IgD-negative memory B cell (primary cell): ENCODE results near the gene ZNF425. TPM values are rescaled to one million over a fixed set of nuclear protein-coding genes. Genes with fewer than 3 reads are reported as not detected.
A peak's percentile ranks its signal among the peaks of the same experiment; 100 is the strongest.
"Not testable (repeated sequence)": the region's sequence is repeated elsewhere in the genome, so short reads cannot be mapped to it uniquely, and the experiment has no call there.

Source experiments
- H3K27ac Mint-ChIP-seq, 3 donors: one replicate each; pipeline ENCODE4 v1.8.0; 2020 to 2022; ENCODE audit warnings: mild to moderate bottlenecking in 3 of 3, mixed read lengths in 3 of 3, moderate library complexity in 1 of 3
- H3K27me3 Mint-ChIP-seq: one replicate; pipeline ENCODE4 v1.8.0; 2021; ENCODE audit warnings: mixed read lengths
- H3K36me3 Mint-ChIP-seq: one replicate; pipeline ENCODE4 v1.8.0; 2020; ENCODE audit warnings: mild to moderate bottlenecking, mixed read lengths
- H3K4me1 Mint-ChIP-seq, 3 donors: one replicate each; pipeline ENCODE4 v1.8.0; 2020 to 2022; ENCODE audit warnings: mixed read lengths in 3 of 3, mild to moderate bottlenecking in 1 of 3
- H3K4me3 Mint-ChIP-seq, 4 donors: one replicate each; pipeline ENCODE4 v1.8.0; 2020 to 2022; ENCODE audit warnings: mild to moderate bottlenecking in 4 of 4, mixed read lengths in 4 of 4, moderate library complexity in 3 of 4
- H3K9me3 Mint-ChIP-seq, 3 donors: one replicate each; pipeline ENCODE4 v1.8.0; 2020 to 2021; ENCODE audit warnings: mixed read lengths in 3 of 3, mild to moderate bottlenecking in 1 of 3
- polyA plus RNA-seq: library from polyadenylated mRNA; unstranded; fragments of 300-500 nt; fragmentation: Illumina TruSeq; gene quantifications from one replicate; pipeline ENCODE4 v1.2.3, GENCODE V29; 2021

Gene ZNF425
- polyA plus RNA-seq, 1 donor from 2014 or later = 0.95 TPM

GRCh38 chr7:149103424-149103823 lies 22.7 kb downstream of the ZNF425 start:
- no peak overlapping the region for H3K4me3 Mint-ChIP-seq
- H3K27ac Mint-ChIP-seq = no peak overlapping the region
- H3K4me1 Mint-ChIP-seq = no peaks in the 10 kb centered on the region
- H3K36me3 Mint-ChIP-seq = no peaks in the 10 kb centered on the region
- no peaks in the 10 kb centered on the region for H3K27me3 Mint-ChIP-seq
- H3K9me3 Mint-ChIP-seq = no peaks in the 10 kb centered on the region

- no peaks in the 10 kb centered on the region for H3K36me3 Mint-ChIP-seq
- no peaks in the 10 kb centered on the region for H3K27me3 Mint-ChIP-seq
- no peak overlapping the region for H3K4me3 Mint-ChIP-seq
- H3K9me3 Mint-ChIP-seq = no peaks in the 10 kb centered on the region
- H3K27ac Mint-ChIP-seq = no peak overlapping the region
- H3K4me1 Mint-ChIP-seq = no peaks in the 10 kb centered on the region
Measured at GRCh38 chr7:149102666-149103065, 23.5 kb downstream of the ZNF425 start.

DNA sequence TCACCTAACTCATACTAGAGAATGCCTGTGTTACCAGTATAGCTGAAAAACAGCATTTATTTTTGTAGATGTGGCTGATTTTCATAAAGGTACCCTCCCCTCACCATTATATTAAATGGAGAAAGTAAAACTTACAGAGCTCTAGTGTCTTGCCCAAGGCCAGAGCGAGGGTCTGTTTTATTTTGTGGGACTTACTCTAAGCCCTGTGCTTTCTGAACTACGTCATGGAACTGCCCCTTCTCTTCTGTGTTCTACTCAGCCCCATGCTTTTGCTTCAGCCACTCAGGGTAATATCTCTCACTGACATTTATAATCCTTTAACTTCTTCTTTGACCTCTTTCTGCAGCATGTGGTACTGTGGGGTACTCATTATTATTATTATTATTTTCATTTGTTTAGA lies 25.3 kb downstream of the ZNF425 start:
- H3K36me3 Mint-ChIP-seq = no peaks in the 10 kb centered on the region
- H3K27me3 Mint-ChIP-seq = no peaks in the 10 kb centered on the region
- H3K27ac Mint-ChIP-seq = no peak overlapping the region
- H3K4me1 Mint-ChIP-seq = no peaks in the 10 kb centered on the region
- no peaks in the 10 kb centered on the region for H3K9me3 Mint-ChIP-seq
- H3K4me3 Mint-ChIP-seq = no peak overlapping the region

GRCh38 chr7:149099058-149099457 lies 27.1 kb downstream of the ZNF425 start:
- no peak overlapping the region for H3K4me3 Mint-ChIP-seq
- no peaks in the 10 kb centered on the region for H3K9me3 Mint-ChIP-seq
- H3K4me1 Mint-ChIP-seq = no peaks in the 10 kb centered on the region
- H3K27me3 Mint-ChIP-seq = no peaks in the 10 kb centered on the region
- H3K36me3 Mint-ChIP-seq = no peaks in the 10 kb centered on the region
- no peak overlapping the region for H3K27ac Mint-ChIP-seq

DNA sequence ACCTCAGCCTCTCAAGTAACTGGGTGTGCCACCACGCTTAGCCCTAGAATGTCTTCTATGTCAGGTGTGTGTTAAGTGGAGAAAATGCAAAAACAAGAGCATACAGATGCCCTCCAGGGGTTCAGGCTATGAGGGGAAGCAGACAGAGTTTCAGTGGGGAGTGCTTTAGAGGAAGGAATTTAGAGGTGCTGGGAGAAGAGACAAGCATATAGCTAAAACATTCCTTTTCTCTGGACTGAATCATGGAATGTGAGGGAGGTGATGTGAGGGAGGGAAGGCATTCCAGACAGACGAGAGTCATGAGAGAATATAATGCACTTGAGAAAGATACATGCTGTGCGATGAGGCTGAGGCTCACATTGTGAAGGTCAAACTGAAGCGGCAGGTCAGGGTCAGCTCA lies 29.0 kb downstream of the ZNF425 start:
- Mint-ChIP-seq H3K4me3 (peak overlapping the region in 1 of 4 donors; percentile 48), H3K27ac (peak overlapping the region in 1 of 3 donors; percentile 46), H3K9me3 (no peaks in the 10 kb centered on the region), H3K27me3 (no peaks in the 10 kb centered on the region), H3K36me3 (no peaks in the 10 kb centered on the region), H3K4me1 (no peaks in the 10 kb centered on the region)

GRCh38 chr7:149093228-149093627 lies 32.9 kb downstream of the ZNF425 start:
- Mint-ChIP-seq H3K9me3 (no peaks in the 10 kb centered on the region), H3K27me3 (no peaks in the 10 kb centered on the region), H3K4me1 (peaks cover 5 to 9% (median 9%) of the 10 kb centered on the region in 3 donors), H3K4me3 (peak overlapping the region in 2 of 4 donors; percentile 5 to 58), H3K36me3 (no peaks in the 10 kb centered on the region), H3K27ac (peak overlapping the region in 1 of 3 donors; percentile 81)

- H3K27me3 Mint-ChIP-seq, H3K9me3 Mint-ChIP-seq, H3K36me3 Mint-ChIP-seq: not testable (repeated sequence)
- Mint-ChIP-seq H3K27ac (peak overlapping the region; percentile 59 to 81 (median 65)), H3K4me1 (peaks cover 5 to 14% (median 13%) of the 10 kb centered on the region in 3 donors), H3K4me3 (peak overlapping the region in 3 of 4 donors; percentile 38 to 48 (median 39))
Measured at GRCh38 chr7:149092244-149092643, 33.9 kb downstream of the ZNF425 start.

- H3K4me3 Mint-ChIP-seq = peak within 1 kb of the TSS; percentile 77 to 100 (median 98)
- H3K27me3 Mint-ChIP-seq = no peaks in the 10 kb centered on the region
- peaks cover 5 to 18% (median 15%) of the 10 kb centered on the region in 3 donors for H3K4me1 Mint-ChIP-seq
- no peaks in the 10 kb centered on the region for H3K9me3 Mint-ChIP-seq
- H3K36me3 Mint-ChIP-seq = no peaks in the 10 kb centered on the region
- peak within 1 kb of the TSS; percentile 65 to 99 (median 82) for H3K27ac Mint-ChIP-seq
Measured at GRCh38 chr7:149090397-149091195, 35.5 kb downstream of the ZNF425 start, which contains the start of gene ZNF786. ZNF786 (minus strand) TSS chr7:149090718; CDS start chr7:149090640, 78 bp downstream.

GRCh38 chr7:149087376-149087775 lies 38.7 kb downstream of the ZNF425 start:
- peaks cover 0 to 5% (median 0%) of the 10 kb centered on the region in 3 donors for H3K9me3 Mint-ChIP-seq
- peak overlapping the region in 1 of 3 donors; percentile 19 for H3K27ac Mint-ChIP-seq
- H3K4me1 Mint-ChIP-seq = peaks cover 5 to 18% (median 17%) of the 10 kb centered on the region in 3 donors
- H3K27me3 Mint-ChIP-seq = no peaks in the 10 kb centered on the region
- H3K36me3 Mint-ChIP-seq = peaks cover 5% of the 10 kb centered on the region
- peak overlapping the region in 2 of 4 donors; percentile 17 to 50 for H3K4me3 Mint-ChIP-seq

DNA sequence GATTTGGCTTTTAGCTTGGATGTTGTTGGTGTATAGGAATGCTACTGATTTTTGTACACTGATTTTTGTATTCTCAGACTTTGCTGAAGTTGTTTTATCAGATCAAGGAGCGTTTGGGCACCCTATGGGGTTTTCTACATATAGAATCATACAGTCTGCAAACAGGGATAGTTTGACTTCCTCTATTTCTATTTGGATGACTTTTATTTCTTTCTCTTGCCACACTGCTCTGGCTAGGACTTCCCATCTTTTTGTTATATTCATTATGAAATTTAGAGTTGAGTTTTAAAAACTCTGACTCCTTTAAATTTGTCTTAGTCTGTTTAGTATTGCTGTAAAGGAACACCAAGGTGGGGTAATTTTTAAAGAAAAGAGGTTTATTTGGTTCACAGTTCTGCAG lies 40.3 kb downstream of the ZNF425 start:
- H3K27ac Mint-ChIP-seq = peak overlapping the region in 1 of 3 donors; percentile 2

DNA sequence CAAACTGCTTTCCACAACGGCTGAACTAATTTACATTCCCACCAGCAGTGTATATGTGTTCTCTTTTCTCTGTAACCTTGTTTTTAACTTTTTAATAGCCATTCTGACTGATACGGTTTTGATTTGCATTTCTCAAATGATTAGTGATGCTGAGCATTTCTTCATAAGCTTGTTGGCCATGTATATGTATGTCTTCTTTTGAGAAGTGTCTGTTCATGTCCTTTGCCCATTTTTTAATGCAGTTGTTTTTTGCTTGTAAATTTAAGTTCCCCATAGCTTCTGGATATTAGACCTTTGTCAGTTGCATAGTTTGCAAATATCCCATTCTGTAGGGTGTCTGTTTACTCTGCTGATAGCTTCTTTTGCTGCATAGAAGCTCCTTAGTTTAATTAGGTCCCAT lies 41.7 kb downstream of the ZNF425 start:
- peak overlapping the region in 2 of 3 donors; percentile 46 to 50 for H3K27ac Mint-ChIP-seq
- peaks cover 0 to 5% (median 0%) of the 10 kb centered on the region in 3 donors for H3K9me3 Mint-ChIP-seq
- H3K27me3 Mint-ChIP-seq = no peaks in the 10 kb centered on the region
- peaks cover 11% of the 10 kb centered on the region for H3K36me3 Mint-ChIP-seq
- H3K4me1 Mint-ChIP-seq = peaks cover 6 to 14% (median 12%) of the 10 kb centered on the region in 3 donors
- H3K4me3 Mint-ChIP-seq = no peak overlapping the region

More for the DNA sequence above, 40.3 kb downstream of the ZNF425 start:
- Mint-ChIP-seq H3K4me3 (no peak overlapping the region), H3K9me3 (peaks cover 0 to 5% (median 0%) of the 10 kb centered on the region in 3 donors), H3K27me3 (no peaks in the 10 kb centered on the region), H3K36me3 (peaks cover 5% of the 10 kb centered on the region), H3K4me1 (peaks cover 12 to 17% (median 15%) of the 10 kb centered on the region in 3 donors)

DNA sequence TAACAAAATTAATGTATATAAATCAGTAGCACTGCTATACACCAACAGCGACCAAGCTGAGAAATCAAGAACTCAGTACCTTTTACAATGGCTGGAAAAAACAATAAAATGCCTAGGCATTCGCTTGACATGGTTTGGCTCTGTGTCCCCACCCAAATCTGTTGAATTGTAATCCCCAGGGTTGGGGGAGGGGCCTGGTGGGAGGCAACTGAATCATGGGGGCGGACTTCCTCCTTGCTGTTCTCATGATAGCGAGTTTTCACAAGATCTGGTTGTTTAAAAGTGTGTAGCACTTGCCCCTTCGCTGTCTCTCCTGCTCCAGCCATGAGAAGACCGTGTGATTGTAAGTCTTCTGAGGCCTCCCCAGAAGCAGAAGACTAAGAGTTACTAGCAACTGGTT lies 44.2 kb downstream of the ZNF425 start:
- H3K27me3 Mint-ChIP-seq = no peaks in the 10 kb centered on the region
- H3K9me3 Mint-ChIP-seq = peaks cover 0 to 5% (median 0%) of the 10 kb centered on the region in 3 donors
- no peak overlapping the region for H3K27ac Mint-ChIP-seq
- H3K36me3 Mint-ChIP-seq = peaks cover 11% of the 10 kb centered on the region
- H3K4me3 Mint-ChIP-seq = peak overlapping the region in 1 of 4 donors; percentile 17
- peaks cover 6 to 10% (median 7%) of the 10 kb centered on the region in 3 donors for H3K4me1 Mint-ChIP-seq

- Mint-ChIP-seq H3K36me3 (peaks cover 10% of the 10 kb centered on the region), H3K27ac (no peak overlapping the region), H3K27me3 (no peaks in the 10 kb centered on the region), H3K4me1 (peaks cover 4 to 10% (median 5%) of the 10 kb centered on the region in 3 donors), H3K4me3 (no peak overlapping the region), H3K9me3 (no peaks in the 10 kb centered on the region)
Measured at GRCh38 chr7:149077594-149077993, 48.5 kb downstream of the ZNF425 start.

GRCh38 chr7:149075286-149075685 lies 50.8 kb downstream of the ZNF425 start:
- Mint-ChIP-seq H3K27ac (no peak overlapping the region), H3K36me3 (peaks cover 6% of the 10 kb centered on the region)

DNA sequence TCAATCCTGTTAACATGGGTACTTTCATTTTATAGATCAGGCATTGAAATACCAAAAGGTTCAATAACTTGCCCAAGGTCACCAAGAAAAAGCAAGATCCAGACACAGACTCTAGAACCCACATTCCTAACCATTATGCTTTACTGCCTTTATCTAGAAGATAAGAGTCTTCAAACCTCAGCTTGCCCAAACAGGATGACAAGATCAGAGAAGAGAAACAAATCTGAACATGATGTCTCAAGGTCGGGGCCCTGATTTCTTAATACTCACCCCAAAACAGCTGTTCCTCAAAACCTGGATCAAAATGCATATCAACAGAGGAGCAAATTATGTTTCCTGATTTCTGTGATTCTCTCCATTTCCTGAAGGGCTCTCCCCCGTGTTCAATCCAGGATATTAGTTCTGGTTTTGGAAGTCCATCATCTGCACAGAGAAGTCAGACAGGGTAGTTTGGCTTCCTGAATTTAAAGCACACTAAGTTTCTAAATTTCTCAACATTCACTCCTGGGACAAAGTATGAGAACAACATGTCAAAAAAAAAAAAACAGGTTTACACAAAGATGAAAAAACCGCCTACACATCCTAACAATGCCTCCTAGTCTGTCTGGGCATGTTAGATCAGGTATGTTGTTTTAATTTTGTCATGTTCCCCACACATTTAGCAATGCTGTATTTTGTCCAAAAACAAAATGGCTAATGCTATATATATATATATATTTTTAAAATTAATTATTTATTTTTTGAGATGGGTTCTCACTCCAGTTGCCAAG lies 51.8 kb downstream of the ZNF425 start:
- Mint-ChIP-seq H3K9me3 (no peaks in the 10 kb centered on the region), H3K27me3 (no peaks in the 10 kb centered on the region), H3K4me3 (no peak overlapping the region), H3K36me3 (peaks cover 4% of the 10 kb centered on the region), H3K27ac (no peak overlapping the region), H3K4me1 (peaks cover 0 to 4% (median 2%) of the 10 kb centered on the region in 3 donors)

More at GRCh38 chr7:149075286-149075685, 50.8 kb downstream of the ZNF425 start:
- H3K4me3 Mint-ChIP-seq = no peak overlapping the region
- H3K9me3 Mint-ChIP-seq = no peaks in the 10 kb centered on the region
- peaks cover 1 to 4% (median 2%) of the 10 kb centered on the region in 3 donors for H3K4me1 Mint-ChIP-seq
- no peaks in the 10 kb centered on the region for H3K27me3 Mint-ChIP-seq
